Measurements from ENCODE around the gene CTXN1. TPM values are rescaled to one million over a fixed set of nuclear protein-coding genes. Genes with fewer than 3 reads are reported as not detected.

CTXN1 gene
- total and polyA plus RNA-seq, 2 donors (not counting 1 experiment from before 2014, with no cell fraction given): 0.66 to 0.85 TPM

DNA sequence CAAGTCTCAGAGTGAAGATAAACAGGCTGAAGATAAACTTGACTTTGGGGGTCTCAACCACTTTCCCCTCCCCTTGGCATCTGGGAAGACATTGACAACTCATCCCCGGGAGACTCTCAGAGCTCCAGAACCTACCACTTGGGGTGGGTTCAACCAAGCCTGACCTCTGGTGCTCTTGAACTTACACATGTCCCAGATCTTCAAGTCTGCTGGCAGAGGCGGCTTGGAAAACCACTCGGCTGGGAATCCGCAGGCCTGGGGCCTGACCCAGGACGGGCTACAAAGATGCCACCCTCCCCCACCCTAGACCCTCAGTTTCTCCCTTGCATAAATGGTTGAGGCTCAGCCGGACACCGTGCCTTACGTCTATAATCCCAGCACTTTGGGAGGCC is 37.1 kb downstream of the CTXN1 start:
- H4K20me1 ChIP-seq (ENCODE audit: control insufficient read depth, extremely low read depth, insufficient read depth, low read length): no peaks in the 10 kb centered on the region
- H3K4me2 ChIP-seq (ENCODE audit: extremely low read depth, insufficient read depth, low read length): peak overlapping the region; percentile 87
- H3K36me3 ChIP-seq (ENCODE audit: control insufficient read depth, insufficient read depth, low read length): no peaks in the 10 kb centered on the region
- H3K79me2 ChIP-seq (ENCODE audit: control insufficient read depth, insufficient read depth, low read length): no peaks in the 10 kb centered on the region
- peak overlapping the region; percentile 80 for H3K9ac ChIP-seq (ENCODE audit: insufficient read depth, low read length)
- peak overlapping the region; percentile 65 for H2AFZ ChIP-seq (ENCODE audit: low read length)
- DNase-seq (ENCODE audit: low read depth in 2 of 2): no peak
- H3K27ac ChIP-seq (ENCODE audit: insufficient read depth, low read length): peak overlapping the region; percentile 51
- no peaks in the 10 kb centered on the region for H3K27me3 ChIP-seq (ENCODE audit: control insufficient read depth, insufficient read depth, low read length)
- TF ChIP-seq, protein P1, sequence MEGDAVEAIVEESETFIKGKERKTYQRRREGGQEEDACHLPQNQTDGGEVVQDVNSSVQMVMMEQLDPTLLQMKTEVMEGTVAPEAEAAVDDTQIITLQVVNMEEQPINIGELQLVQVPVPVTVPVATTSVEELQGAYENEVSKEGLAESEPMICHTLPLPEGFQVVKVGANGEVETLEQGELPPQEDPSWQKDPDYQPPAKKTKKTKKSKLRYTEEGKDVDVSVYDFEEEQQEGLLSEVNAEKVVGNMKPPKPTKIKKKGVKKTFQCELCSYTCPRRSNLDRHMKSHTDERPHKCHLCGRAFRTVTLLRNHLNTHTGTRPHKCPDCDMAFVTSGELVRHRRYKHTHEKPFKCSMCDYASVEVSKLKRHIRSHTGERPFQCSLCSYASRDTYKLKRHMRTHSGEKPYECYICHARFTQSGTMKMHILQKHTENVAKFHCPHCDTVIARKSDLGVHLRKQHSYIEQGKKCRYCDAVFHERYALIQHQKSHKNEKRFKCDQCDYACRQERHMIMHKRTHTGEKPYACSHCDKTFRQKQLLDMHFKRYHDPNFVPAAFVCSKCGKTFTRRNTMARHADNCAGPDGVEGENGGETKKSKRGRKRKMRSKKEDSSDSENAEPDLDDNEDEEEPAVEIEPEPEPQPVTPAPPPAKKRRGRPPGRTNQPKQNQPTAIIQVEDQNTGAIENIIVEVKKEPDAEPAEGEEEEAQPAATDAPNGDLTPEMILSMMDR (conservative IDR thresholded peaks at IDR 0.05 in 1 of 2, IDR thresholded peaks at IDR 0.05 in 1 of 2; ENCODE audit: low read depth in 1 of 2, low read length in 2 of 2): no peak
- TF ChIP-seq EZH2 (IDR thresholded peaks at IDR 0.05; ENCODE audit: low read length, missing control alignments): no peak
- no peaks in the 10 kb centered on the region for H3K9me3 ChIP-seq (ENCODE audit: control insufficient read depth, insufficient read depth, low read depth, low read length)
- no peaks in the 10 kb centered on the region for H3K4me1 ChIP-seq (ENCODE audit: control insufficient read depth, extremely low read depth, insufficient read depth, low read length)
- H3K4me3 ChIP-seq (replicated peaks in 1 of 4; ENCODE audit: control extremely low read depth in 1 of 4, insufficient read depth in 1 of 4, low read depth in 3 of 4, low read length in 4 of 4): peak overlapping the region; percentile 44 to 79 (median 56)

DNA sequence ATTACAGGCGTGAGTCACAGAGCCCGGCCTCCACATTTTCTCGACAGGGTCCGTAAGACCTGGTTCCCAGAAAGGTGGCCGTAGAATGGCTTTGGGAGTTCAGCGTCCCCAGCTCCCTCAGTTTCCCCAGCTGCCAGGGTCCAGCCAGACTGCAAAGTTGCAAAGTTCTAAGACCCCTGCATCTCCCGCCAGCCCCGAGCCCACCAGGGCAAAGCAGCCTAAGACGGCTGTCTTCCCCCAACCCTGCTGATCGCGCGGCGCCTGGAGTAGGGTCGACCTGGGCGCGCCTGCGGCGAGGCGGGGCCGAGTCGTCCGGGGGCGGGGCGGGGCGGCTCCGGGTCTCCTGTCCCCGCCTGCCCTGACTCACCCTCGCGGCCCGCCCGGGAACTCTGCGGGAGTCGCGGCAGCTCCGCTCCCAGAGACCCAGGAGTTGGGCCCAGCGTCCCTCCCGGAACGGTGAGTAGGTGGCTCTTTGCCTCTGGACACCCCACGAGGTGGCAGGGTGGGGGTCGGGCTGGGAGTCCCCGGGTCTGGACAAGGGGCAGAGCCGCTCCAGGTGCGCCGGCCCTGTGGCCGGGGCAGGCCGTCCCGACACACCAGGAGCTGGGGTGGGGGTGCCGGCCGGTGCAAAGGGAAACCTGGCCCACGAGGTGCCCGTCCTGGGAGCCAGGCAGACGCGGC is 37.6 kb downstream of the CTXN1 start, which contains the start of gene LRRC8E:
TSS of gene LRRC8E (plus strand) at position 366 of the 681 bp plus-strand sequence. CDS start 7,094 bp downstream, outside the sequence.
- Histone ChIP-seq H2AFZ (ENCODE audit: low read length) (peak within 1 kb of the TSS; percentile 67), H3K79me2 (ENCODE audit: control insufficient read depth, insufficient read depth, low read length) (no peaks in the 10 kb centered on the region), H3K27me3 (ENCODE audit: control insufficient read depth, insufficient read depth, low read length) (no peaks in the 10 kb centered on the region), H3K4me2 (ENCODE audit: extremely low read depth, insufficient read depth, low read length) (peak within 1 kb of the TSS; percentile 87), H3K36me3 (ENCODE audit: control insufficient read depth, insufficient read depth, low read length) (no peaks in the 10 kb centered on the region), H3K4me1 (ENCODE audit: control insufficient read depth, extremely low read depth, insufficient read depth, low read length) (no peaks in the 10 kb centered on the region), H3K27ac (ENCODE audit: insufficient read depth, low read length) (peak within 1 kb of the TSS; percentile 51), H3K4me3 (replicated peaks in 1 of 4; ENCODE audit: control extremely low read depth in 1 of 4, insufficient read depth in 1 of 4, low read depth in 3 of 4, low read length in 4 of 4) (peak within 1 kb of the TSS; percentile 44 to 79 (median 56)), H3K9me3 (ENCODE audit: control insufficient read depth, insufficient read depth, low read depth, low read length) (no peaks in the 10 kb centered on the region), H3K9ac (ENCODE audit: insufficient read depth, low read length) (peak within 1 kb of the TSS; percentile 80), H4K20me1 (ENCODE audit: control insufficient read depth, extremely low read depth, insufficient read depth, low read length) (no peaks in the 10 kb centered on the region)
- TF ChIP-seq, protein P1 (conservative IDR thresholded peaks at IDR 0.05 in 1 of 2, IDR thresholded peaks at IDR 0.05 in 1 of 2; ENCODE audit: low read depth in 1 of 2, low read length in 2 of 2): no peak
- TF ChIP-seq EZH2 (IDR thresholded peaks at IDR 0.05; ENCODE audit: low read length, missing control alignments): no peak
- DNase-seq (ENCODE audit: low read depth in 2 of 2): peak; percentile 44 to 72

DNA sequence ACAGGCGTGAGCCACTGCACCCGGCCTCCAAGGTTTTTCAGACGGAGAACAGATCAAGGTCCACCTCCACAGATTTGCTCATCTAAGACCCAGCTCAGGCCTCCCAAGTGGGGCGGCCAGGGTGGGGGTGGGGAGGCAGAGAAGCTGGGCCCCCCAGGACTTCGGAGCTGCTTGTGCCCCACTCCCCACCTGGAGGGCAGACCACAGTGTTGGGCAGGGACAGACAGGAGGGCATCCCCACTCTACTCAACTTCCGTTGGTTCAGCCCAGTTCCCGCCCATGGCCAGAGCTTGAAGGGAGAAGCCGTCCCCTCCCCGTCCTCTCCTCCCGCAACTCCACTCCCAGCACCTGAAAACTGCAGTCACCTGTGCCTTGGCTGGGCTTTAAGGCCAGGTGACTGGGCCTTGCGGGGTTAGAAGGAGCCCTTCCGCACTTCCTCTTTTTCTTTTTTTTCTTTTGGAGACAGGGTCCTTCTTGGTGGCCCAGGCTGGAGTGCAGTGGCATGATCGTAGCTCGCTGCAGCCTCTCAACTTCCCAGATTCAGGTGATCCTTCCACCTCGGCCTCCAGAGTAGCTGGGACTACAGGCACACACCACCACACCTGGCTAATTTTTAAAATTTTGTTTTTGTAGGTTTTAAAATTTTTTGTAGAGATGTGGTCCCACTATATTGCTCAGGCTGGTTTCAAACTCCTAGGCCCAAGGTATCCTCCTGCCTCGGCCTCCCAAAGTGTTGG is 38.4 kb downstream of the CTXN1 start:
- Histone ChIP-seq H3K27me3 (ENCODE audit: control insufficient read depth, insufficient read depth, low read length) (no peaks in the 10 kb centered on the region), H3K9me3 (ENCODE audit: control insufficient read depth, insufficient read depth, low read depth, low read length) (no peaks in the 10 kb centered on the region), H3K4me1 (ENCODE audit: control insufficient read depth, extremely low read depth, insufficient read depth, low read length) (no peaks in the 10 kb centered on the region), H3K79me2 (ENCODE audit: control insufficient read depth, insufficient read depth, low read length) (no peaks in the 10 kb centered on the region), H3K27ac (ENCODE audit: insufficient read depth, low read length) (no peak overlapping the region), H3K4me3 (replicated peaks in 1 of 4; ENCODE audit: control extremely low read depth in 1 of 4, insufficient read depth in 1 of 4, low read depth in 3 of 4, low read length in 4 of 4) (no peak overlapping the region), H4K20me1 (ENCODE audit: control insufficient read depth, extremely low read depth, insufficient read depth, low read length) (no peaks in the 10 kb centered on the region), H3K36me3 (ENCODE audit: control insufficient read depth, insufficient read depth, low read length) (no peaks in the 10 kb centered on the region), H2AFZ (ENCODE audit: low read length) (no peak overlapping the region), H3K4me2 (ENCODE audit: extremely low read depth, insufficient read depth, low read length) (peak overlapping the region; percentile 87), H3K9ac (ENCODE audit: insufficient read depth, low read length) (no peak overlapping the region)
- DNase-seq (ENCODE audit: low read depth in 2 of 2): no peak
- TF ChIP-seq, protein P1 (conservative IDR thresholded peaks at IDR 0.05 in 1 of 2, IDR thresholded peaks at IDR 0.05 in 1 of 2; ENCODE audit: low read depth in 1 of 2, low read length in 2 of 2): no peak
- no peak for TF ChIP-seq EZH2 (IDR thresholded peaks at IDR 0.05; ENCODE audit: low read length, missing control alignments)
